Measurements from ENCODE around the gene ITIH1.
"Not testable (repeated sequence)": the region's sequence is repeated elsewhere in the genome, so short reads cannot be mapped to it uniquely, and the experiment has no call there.

The ITIH1 gene, protein sequence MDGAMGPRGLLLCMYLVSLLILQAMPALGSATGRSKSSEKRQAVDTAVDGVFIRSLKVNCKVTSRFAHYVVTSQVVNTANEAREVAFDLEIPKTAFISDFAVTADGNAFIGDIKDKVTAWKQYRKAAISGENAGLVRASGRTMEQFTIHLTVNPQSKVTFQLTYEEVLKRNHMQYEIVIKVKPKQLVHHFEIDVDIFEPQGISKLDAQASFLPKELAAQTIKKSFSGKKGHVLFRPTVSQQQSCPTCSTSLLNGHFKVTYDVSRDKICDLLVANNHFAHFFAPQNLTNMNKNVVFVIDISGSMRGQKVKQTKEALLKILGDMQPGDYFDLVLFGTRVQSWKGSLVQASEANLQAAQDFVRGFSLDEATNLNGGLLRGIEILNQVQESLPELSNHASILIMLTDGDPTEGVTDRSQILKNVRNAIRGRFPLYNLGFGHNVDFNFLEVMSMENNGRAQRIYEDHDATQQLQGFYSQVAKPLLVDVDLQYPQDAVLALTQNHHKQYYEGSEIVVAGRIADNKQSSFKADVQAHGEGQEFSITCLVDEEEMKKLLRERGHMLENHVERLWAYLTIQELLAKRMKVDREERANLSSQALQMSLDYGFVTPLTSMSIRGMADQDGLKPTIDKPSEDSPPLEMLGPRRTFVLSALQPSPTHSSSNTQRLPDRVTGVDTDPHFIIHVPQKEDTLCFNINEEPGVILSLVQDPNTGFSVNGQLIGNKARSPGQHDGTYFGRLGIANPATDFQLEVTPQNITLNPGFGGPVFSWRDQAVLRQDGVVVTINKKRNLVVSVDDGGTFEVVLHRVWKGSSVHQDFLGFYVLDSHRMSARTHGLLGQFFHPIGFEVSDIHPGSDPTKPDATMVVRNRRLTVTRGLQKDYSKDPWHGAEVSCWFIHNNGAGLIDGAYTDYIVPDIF

DNA sequence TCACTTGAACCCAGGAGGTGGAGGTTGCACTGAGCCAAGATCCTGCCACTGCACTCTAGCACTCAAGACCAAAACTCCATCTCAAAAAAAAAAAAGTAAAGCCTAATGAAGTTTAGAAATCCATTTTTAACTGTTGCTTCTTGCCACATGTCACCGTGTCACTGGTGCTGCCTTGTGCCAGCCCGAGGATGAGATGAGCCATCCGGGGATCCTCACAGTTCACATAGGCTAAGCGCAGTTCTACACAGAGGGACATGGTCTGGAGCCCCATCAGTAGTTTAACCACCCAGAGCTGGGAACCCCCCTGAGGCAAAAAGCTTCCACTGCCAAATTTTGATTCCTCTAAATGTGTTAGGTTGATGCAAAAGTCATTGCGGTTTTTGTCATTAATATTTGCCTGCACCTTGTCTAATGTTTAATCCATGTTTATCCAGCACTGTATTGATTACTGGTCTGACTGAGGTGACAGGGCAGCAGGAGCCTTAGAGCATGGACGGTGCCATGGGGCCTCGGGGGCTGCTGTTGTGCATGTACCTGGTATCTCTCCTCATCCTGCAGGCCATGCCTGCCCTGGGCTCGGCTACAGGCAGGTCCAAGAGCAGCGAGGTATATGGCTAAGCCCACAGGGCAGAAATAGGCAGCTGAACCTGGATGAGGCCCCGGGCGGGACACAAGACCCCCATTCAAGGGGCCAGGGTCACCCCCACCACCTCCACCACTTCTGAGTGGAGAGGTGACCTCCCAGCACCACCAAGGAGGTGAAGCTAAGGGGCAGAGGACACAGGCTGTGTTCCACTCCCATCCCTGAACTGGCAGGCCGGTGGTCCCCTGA lies at the start of gene ITIH1:
Gene ITIH1, plus strand, starts transcription at position 473 of the 832 bp plus-strand sequence. Its CDS starts 17 bp downstream, at position 490.
- DNase-seq: no peak

DNA sequence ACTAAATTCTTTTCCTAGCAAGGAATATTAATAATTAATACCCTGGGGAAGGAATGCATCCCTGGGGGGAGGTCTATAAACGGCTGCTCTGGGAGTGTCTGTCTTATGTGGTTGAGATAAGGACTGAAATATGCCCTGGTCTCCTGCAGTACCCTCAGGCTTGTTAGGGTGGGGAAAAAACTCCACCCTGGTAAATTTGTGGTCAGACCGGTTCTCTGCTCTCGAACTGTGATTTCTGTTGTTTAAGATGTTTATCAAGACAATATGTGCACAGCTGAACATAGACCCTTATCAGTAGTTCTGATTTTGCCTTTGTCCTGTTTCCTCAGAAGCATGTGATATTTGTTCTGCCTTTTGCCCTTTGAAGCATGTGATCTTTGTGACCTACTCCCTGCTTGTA lies 48.6 kb upstream of the ITIH1 start:
- not testable (repeated sequence) for DNase-seq

DNA sequence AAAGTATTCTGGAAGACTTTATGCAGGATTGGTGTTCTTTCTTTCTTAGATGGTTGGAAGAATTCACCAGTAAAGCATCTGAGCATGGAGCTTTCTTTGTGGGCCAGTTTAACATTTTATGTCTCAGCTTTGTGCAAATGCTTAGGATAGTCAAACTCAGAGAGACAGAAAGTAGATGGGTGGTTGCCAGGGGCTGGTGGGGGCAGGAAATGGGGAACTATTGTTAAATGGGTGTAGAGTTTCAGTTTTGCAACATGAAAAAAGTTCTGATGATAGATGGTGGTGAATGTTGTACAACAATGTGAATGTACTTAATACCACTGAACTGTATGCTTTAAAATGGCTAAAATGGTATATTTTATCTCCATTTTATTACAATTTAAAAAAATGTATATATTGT lies 46.7 kb upstream of the ITIH1 start:
- no peak for DNase-seq

DNA sequence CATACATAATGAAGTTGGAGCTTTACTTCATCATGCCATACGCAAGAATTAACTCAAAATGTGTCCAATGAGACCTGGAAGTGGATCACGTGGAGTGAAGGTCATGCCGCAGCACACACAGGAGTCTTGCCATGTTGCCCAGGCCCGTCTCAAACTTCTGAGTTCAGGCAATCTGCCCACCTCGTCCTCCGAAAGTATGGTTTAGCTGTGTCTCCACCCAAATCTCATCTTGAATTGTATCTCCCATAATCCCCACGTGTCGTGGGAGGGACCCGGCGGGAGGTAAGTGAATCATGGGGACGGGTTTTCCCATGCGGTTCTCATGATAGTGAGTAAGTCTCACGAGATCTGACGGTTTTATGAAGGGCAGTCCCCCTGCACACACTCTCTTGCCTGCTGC lies 45.8 kb upstream of the ITIH1 start:
- DNase-seq: no peak

DNA sequence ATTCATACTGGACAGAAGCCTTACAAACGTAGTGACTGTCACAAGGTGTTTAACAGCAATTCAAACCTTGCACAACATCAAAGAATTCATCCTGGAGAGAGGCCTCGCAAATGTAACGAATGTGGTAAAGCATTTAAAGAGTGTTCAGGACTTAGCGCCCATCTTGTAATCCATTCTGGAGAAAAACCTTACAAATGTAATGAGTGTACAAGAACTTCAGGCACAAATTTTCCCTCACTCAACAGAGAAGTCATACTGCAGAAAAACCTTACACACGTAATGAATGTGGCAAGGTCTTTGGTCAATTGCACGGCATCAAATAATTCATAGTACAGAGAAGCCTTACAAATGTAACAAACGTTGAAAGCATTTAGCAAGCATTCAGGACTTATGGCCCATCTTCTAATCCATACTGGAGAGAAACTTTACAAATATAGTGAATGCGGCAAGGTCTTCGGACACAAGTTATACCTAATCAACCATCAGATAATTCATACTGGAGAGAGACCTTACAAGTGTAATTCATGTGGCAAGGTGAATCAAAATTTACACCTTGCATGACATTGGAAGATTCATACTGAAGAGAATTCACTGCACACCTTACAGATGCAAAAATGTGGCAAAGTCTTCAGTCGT lies 44.0 kb upstream of the ITIH1 start:
- no peak for DNase-seq

DNA sequence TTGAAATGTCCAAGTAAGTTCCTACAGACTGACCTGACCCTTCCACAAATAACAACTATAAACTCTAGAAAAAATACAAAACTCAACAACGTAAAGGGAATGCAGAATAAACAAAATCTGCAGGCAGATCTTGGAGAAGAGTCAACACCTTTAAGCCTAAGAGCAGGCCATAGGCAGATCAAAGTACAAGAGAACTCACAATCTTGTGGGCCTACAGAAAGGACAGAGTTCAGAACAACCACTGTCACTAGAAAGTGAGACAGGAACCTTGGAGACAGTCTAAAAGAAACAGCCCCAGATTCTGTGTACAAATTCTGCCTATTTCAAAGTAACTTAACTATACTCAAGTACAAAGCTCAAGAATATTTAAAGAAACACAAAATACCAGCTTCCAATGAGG lies 37.7 kb upstream of the ITIH1 start:
- no peak for DNase-seq

DNA sequence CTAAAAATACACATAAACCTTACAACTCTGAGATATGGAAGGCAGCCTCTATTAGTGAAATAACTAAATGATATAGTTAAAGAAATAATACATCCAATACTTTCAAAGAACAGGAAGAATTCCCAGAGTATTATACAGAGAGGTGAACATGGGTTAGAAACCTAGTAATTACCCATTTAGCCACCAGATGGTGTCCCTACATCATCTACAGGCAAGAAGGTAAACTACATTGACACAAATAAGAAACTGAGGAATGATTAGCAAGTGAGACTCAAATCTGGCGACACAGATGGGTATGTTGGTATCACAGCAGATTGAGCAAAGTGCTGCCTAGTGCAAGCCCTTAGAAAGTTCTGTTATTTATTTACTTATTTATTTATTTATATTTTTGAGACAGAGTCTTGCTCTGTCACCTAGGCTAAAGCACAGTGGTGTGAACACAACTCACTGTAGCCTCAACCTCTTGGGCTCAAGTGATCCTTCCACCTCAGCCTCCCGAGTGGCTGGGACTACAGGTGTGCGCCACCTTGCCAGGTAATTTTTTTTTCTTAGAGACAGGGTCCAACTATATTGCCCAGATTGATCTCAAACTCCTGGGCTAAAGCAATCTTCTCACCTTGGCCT lies 34.9 kb upstream of the ITIH1 start:
- DNase-seq: no peak

DNA sequence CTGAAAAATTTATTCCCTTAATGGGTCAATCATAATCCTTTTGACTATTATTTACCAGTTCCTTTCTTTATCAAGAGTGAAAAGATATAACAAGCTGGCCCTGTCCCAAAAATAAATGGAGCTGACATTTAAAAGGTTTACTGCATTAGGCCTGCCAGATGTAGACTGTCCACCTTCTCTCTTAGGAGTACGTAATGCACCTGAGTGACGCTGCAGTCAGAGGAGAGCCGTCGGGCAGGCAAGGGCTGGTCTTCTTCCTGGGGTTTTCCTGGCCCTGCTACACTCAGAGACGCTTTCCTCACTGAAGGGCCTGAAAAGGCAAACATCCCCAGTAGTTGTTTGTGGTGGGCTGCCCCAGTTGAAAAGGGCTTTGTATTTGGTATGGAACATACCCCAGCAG lies 34.2 kb upstream of the ITIH1 start:
- DNase-seq: no peak

DNA sequence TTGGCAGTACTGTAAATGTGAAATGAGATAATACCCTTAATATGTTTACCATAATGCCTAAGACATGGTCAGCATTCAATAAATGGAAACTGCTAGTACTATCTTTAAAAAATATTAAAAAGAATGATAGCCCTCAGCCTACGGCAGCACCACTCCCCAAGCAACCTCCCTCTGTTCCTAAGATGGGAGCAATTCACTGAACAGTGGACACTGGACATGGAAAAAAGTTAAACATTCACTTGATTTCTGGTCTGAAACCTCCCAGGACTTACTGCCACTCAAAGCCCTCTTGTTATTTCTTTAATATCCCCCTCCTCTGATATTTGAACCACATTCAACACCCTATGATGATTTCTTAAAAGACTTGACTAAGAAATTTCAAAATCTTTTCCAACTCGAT lies 33.7 kb upstream of the ITIH1 start:
- DNase-seq: no peak

DNA sequence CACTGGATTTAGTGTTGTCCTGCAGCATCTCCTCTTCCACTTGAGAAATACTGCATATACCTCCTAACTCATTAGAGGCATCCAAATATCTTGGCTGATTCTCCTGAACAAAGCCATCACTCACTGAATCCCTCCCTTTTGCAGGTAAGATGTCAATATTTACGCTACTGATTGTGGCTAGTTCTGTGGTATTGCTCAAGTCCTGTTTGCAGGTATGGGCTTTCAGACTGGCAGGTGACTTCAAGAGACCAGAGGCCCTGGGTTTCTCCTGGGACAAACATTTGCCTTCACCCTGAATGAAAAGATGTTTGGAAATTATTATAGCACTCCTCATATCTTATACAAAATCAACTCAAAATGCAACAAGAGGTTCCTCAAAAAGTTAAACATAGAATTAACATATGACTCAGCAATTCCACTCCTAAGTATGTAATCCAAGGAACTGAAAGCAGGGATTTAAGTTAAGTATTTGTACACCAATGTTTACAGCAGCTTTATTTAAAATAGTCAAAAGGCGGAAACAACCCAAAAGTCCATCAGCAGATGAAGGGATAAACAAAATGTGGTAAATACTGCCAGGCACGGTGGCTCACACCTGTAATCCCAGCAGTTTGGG lies 25.2 kb upstream of the ITIH1 start:
- no peak for DNase-seq

DNA sequence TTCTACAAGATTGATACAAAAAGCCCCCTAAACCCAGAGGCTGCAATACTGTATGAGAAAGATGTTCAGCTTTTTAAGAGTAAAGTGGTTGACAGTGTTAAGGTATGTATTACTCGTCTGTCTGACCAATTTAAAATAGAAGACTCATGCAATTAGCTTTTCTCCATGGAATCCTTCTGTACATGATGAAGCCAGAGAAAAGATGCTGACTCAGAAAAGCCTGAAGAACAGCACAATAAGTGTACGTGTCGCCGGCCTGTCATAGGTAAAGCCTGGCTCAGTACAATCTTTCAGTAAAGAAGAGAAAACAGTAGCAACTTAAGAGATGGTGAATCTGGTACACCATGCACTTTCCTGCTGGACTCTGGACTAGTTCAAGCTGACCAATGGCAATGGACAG lies 23.0 kb upstream of the ITIH1 start:
- no peak for DNase-seq

DNA sequence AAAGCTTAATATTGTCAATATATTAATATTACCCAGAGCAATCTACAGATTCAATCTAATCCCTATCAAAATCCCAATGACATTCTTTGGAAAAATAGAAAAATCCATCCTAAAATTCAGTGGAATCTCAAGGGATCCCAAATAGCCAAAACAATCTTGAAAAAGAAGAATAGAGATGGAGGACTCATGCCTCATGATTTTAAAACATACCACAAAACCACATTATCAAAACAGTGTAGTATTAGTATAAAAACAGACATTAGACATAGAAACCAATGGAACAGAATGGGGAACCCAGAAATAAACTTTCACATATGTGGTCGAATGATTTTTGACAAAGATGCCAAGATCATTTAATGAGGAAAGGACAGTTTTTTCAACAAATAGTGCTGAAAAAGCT lies 21.3 kb upstream of the ITIH1 start:
- no peak for DNase-seq

DNA sequence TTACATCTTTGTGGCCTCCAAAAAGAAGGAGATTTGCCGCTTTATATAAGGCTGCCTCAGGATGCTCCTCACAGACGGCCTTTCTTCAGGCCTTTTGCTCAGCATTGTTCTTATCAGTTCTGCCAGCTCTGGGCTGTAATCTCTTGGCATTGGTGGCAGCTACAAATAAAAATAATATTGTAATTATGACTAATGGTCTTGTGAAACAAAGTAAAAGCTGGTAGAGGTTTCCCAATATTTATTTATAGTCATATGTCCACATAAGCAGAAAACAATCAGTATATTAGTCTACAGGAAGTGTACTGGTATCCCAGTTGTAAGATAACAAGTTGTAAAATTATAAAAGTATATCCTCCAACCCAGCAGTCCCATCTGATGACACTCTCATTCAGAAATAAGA lies 13.9 kb upstream of the ITIH1 start:
- no peak for DNase-seq

DNA sequence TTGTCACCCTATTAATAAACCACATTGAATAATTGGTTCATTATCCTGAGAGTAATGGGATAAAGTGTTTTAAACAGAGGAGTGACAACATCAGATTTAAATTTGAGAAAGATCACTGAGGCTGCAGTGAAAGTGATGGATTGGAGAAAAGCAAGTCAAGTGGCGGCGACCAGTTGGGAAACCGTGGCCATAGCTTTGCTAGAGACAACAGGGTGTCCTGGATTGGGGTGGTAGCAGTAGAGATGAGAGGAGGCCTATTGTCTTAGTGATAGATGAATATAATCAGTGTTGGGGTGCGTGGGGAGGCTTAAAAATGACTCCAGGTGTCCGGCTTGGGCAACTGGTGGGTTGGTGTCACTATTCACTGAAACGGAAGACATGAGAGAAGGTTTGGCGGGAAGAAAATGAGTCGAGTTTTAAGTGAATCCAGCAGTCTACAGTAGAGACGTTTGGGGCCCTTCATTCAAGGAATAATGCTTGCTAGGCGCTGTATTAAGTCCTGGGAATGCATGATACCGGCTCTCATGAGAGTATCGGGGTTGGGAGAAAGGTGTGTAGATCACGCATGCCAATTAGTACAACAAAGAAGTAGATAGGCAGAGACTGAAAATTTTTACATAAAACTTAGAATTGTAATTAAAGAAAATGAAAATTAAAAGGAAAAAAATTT lies 7.5 kb upstream of the ITIH1 start:
- DNase-seq: no peak

DNA sequence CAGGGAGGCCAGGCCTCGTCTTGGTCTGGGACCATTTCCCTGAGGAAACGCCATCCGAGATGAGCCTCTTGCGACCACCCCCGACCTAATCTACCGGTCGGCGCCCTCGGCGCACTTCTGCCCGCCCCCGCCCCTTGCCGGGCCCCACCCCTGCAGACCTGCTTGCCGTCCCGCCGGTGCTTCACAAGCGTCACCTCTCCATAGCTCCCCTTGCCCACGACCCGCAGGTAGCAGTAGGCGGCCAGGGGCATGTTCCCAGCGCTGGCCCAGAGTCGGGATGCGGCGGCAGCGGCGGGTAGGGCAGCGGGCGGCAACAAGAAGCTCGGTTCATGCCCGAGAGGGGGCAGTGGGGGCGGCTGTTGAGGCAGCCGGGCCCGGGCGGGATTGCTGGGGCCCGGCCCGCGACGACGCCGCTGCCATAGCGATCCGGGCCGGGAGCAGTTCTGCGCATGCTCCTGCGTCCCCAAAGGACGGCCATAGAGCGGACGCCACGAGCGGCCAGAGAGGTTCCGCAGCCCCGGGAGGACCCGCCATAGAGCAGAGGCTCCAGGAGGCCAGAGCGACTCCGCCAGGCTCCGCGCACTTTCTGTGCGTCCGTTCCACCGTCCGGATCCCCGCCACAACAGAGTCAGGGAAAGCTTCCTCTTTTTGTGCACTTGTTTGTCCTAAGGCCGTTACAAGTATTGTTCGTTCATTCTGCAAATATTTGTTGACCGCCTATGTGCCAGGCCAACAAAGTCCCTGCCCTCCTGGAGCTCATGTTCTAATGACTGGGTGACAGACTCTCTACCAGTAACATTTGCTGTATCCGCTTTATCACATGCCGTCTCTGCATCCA lies 6.7 kb upstream of the ITIH1 start, which contains the start of gene NEK4:
Gene NEK4, minus strand, starts transcription at position 445 of the 838 bp plus-strand sequence. Its CDS starts 194 bp downstream, at position 251.
- peak; percentile 89 to 92 for DNase-seq

DNA sequence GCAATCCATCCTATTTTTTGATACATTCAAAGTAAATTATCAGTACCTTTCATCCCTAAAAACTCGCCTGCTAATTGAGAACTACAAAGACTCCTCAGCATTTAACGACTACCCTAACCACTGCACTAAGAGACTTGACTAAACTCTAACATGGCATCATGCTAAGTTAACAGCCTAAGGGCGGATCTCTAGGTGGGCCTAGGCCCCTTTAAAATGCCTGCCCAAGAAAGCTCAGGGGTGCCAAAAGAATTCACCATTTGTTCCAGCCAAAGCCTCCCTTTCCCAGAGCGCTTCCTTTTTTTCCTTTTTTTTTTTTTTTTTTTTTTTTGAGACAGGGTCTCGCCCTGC lies 6.1 kb upstream of the ITIH1 start:
- DNase-seq: peak in 1 of 2 experiments; percentile 2

DNA sequence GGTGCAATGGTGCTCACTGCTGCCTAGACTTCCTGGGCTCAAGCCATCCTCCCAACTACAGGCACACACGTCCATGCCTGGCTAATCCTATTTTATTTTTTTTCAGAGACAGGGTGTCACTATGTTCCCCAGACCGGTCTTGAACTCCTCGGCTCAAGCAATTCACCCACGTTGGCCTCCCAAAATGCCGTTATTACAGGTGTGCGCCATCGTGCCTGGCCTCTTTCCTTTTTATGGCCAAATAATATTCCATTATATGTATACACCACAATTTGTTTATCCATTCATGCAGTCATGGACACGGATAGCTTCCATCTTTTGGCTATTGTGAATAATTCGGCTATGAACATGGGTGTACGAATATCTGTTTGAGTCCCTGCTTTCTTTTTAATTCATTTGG lies 5.7 kb upstream of the ITIH1 start:
- no peak for DNase-seq

DNA sequence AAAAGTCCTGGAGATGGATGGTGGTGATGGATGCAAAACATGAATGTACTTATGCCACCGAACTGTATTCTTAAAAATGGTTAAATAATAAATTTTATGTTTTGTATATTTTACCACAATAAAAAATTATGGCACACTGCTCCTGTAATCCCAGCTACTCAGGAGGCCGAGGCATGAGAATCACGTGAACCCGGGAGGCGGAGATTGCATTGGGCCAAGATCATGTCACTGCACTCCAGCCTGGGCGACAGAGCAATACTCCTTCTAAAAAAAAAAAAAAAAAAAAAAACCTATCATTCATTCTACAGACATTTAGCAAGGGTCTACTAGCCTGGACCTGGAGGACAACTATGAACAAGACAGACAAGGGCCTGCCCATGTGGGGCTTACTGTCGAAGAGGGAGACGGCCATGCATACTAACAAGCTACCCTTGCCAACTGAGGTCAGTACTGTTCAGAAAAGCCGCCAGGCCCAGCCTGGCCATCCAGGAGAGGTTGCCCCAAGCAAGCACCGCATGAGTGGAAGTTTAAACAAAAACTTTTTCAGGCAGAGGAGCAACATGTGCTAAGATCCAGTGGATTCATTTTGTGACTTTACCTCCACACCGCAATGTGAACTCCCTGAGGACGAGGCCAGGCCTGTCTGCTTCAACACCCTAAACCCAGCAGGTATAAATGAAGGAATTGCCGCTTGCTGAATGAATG lies 3.9 kb upstream of the ITIH1 start:
- no peak for DNase-seq

DNA sequence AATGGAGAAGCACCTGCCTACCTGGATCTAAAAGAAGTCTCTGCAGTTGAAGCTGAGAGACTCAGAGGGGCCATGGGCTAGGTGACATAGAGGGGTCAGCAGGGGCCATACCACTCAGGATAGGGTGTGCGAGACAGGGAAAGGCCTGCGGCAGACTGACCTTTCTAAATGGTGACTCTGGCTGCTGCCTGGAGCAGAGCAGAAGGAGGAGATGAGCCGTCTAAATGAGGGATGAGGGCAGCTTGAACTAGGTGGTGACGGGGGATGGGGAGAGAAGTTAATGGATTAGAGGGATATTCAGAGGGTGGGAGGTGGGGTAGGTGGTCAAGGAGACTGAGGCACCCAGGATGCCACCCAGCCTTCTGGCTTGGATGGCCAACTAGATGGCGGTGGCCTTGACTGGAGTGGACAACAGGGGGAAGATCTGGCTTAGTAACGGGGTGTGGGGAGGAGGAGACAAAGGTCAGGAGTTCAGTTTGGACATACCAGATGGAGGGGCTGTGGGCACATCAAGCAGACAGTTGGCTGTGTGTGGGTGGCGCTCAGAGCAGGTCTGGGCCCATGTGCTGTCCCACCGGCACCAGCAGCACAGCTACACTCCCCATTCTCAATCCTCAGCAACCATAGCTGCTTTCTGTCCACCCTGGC lies 3.2 kb upstream of the ITIH1 start:
- no peak for DNase-seq
